ENCODE measurements around the gene DNAJB5.

GRCh38 chr9:34989003-34989945, at the start of gene DNAJB5:
- TF ChIP-seq CTCF (IDR thresholded peaks at IDR 0.05; ENCODE audit: borderline replicate concordance, extremely low read depth, low read length, poor library complexity, severe bottlenecking) (no peak), EZH2 (IDR thresholded peaks at IDR 0.05; ENCODE audit: borderline replicate concordance, low read depth, low read length, severe bottlenecking) (no peak)

Data from DND-41 (cell line).